Transverse colon (tissue), 4 donors: Measurements from ENCODE around the gene RTN4RL1. TPM values are rescaled to one million over a fixed set of nuclear protein-coding genes. Genes with fewer than 3 reads are reported as not detected.

Experiments
- DNase-seq: peaks from one replicate; pipeline ENCODE4 v3.0.0-alpha.2; 2019
- H3K27ac ChIP-seq, 4 donors: fragments of 200-600 bp; sonication (generic); 2 replicates each; pipeline ENCODE4 v1.5.1; 2016 to 2018; ENCODE audit warnings: inconsistent platforms in 4 of 4
- H3K27me3 ChIP-seq: fragments of 200-600 bp; sonication (generic); 2 replicates; pipeline ENCODE4 v1.5.1; 2017; ENCODE audit warnings: inconsistent platforms
- H3K36me3 ChIP-seq, 4 donors: fragments of 200-600 bp; sonication (generic); 2 replicates each; pipeline ENCODE4 v1.5.1; 2017 to 2019; ENCODE audit warnings: inconsistent platforms in 4 of 4
- H3K4me1 ChIP-seq, 4 donors: fragments of 200-600 bp; sonication (generic); 2 replicates each; pipeline ENCODE4 v1.5.1; 2017 to 2020; ENCODE audit warnings: inconsistent platforms in 4 of 4
- H3K4me3 ChIP-seq, 4 donors: fragments of 200-600 bp; sonication (generic); 1 replicate in 1 of 4; 2 replicates in 3 of 4; pipeline versions ENCODE4 v1.5.1 to v1.6.1; 2017 to 2019; ENCODE audit warnings: inconsistent platforms in 4 of 4
- H3K9me3 ChIP-seq, 2 donors: fragments of 200-600 bp; sonication (generic); 2 replicates each; pipeline ENCODE4 v1.5.1; 2017 to 2019; ENCODE audit warnings: inconsistent platforms in 2 of 2
- CTCF ChIP-seq, 5 experiments: fragments of 200-600 bp in 3 of 5; fragments of 450-650 bp in 2 of 5; sonication (generic) in 3 of 5; IDR thresholded peaks; 1 replicate in 2 of 5; 2 replicates in 3 of 5; pipeline ENCODE4 v1.5.1; 2016 to 2017; ENCODE audit warnings: antibody characterized with exemption in 5 of 5, inconsistent platforms in 3 of 5, mild to moderate bottlenecking in 2 of 5, moderate library complexity in 1 of 5
- EP300 ChIP-seq: sonication (generic); formaldehyde crosslinking; IDR thresholded peaks from one replicate; pipeline ENCODE4 v1.6.1; 2017; ENCODE audit warnings: antibody characterized with exemption, low read depth
- POLR2A ChIP-seq: fragments of 450-650 bp; IDR thresholded peaks from one replicate; pipeline ENCODE4 v1.6.1; 2016; ENCODE audit warnings: antibody characterized with exemption, mild to moderate bottlenecking, moderate library complexity
- POLR2AphosphoS5 ChIP-seq, 3 donors: sonication (generic); formaldehyde crosslinking; IDR thresholded peaks; one replicate each; pipeline ENCODE4 v1.6.1; 2016; ENCODE audit warnings: antibody characterized with exemption in 3 of 3
- WGBS, 2 donors: methylation state at CpG; one replicate each; pipeline ENCODE4 v1.1.5; 2018; ENCODE audit warnings: low coverage in 1 of 2; 5-methylcytosine and 5-hydroxymethylcytosine counted together
- in situ Hi-C, 4 donors: fragments of 200-750 bp; cut with MboI; loops; one replicate each; pipeline versions ENCODE4 v1.15.0 to v1.15.1; 2017; ENCODE audit warnings: low sequenced_read_pairs in 3 of 4, low pct_ligation_motif_present in 1 of 4, low pct_unique_long_range_greater_than_20kb in 1 of 4
- intact Hi-C: fragments of 100-400 bp; cut with DNase I; formaldehyde crosslinking; loops from one replicate; pipeline ENCODE4 v1.15.1; 2023; ENCODE audit warnings: low total_unique reads
- total RNA-seq, 4 donors: library from RNA; depleted of rRNA; stranded (reverse); fragments of >200 nt; gene quantifications; one replicate each; pipeline ENCODE4 v1.1.0, GENCODE V29; 2016

RTN4RL1 gene
- total RNA-seq, 4 donors from 2014 or later = 0.27 to 0.60 (median 0.48) TPM; not detected in 1

- DNase-seq = no peak
- 76% methylated on average over 21 of the region's 21 CpGs; no CpG with 5 or more reads in 1 of the 2 donors for WGBS, 2 donors
- Histone ChIP-seq H3K4me1 (peaks cover 21 to 89% (median 63%) of the 10 kb centered on the region in 4 donors), H3K27me3 (peaks cover 25% of the 10 kb centered on the region), H3K4me3 (no peak overlapping the region), H3K27ac (peak overlapping the region; percentile 85 to 92 (median 90)), H3K36me3 (peaks cover 0 to 10% (median 0%) of the 10 kb centered on the region in 4 donors), H3K9me3 (no peaks in the 10 kb centered on the region)
- in situ Hi-C loops = loop anchor here in 3 of 4 donors (5.0 to 25.0 kb wide), 3 partner anchors 101 to 186 kb away; no protein-coding TSS in a partner anchor
- TF ChIP-seq POLR2AphosphoS5 (IDR thresholded peaks at IDR 0.05) (no peak), EP300 (no peak)
- intact Hi-C loops = no loop called here
These were observed 35.7 kb upstream of the RTN4RL1 start for GRCh38 chr17:2060681-2061440.

GRCh38 chr17:2060385-2060658 is 35.2 kb upstream of the RTN4RL1 start:
- peak overlapping the region; percentile 85 to 92 (median 90) for H3K27ac ChIP-seq
- TF ChIP-seq POLR2AphosphoS5 (IDR thresholded peaks at IDR 0.05) = no peak
- no peak for TF ChIP-seq EP300
- no peak for TF ChIP-seq CTCF (IDR thresholded peaks at IDR 0.05)
- TF ChIP-seq POLR2A = no peak
- DNase-seq = no peak
- H3K9me3 ChIP-seq = no peaks in the 10 kb centered on the region
- in situ Hi-C loops = loop anchor here in 3 of 4 donors (5.0 to 25.0 kb wide), 3 partner anchors 102 to 187 kb away; no protein-coding TSS in a partner anchor
- H3K27me3 ChIP-seq = peaks cover 31% of the 10 kb centered on the region
- 73 to 82% methylated on average over 3 to 6 of the region's 6 CpGs for WGBS, 2 donors
- no peak overlapping the region for H3K4me3 ChIP-seq
- H3K36me3 ChIP-seq = peaks cover 0 to 10% (median 0%) of the 10 kb centered on the region in 4 donors
- intact Hi-C loops = no loop called here
- H3K4me1 ChIP-seq = peaks cover 21 to 88% (median 67%) of the 10 kb centered on the region in 4 donors

- intact Hi-C loops = loop anchor here (10.0 kb wide), 1 partner anchor 115 kb away; no protein-coding TSS in a partner anchor
- Histone ChIP-seq H3K36me3 (peaks cover 0 to 9% (median 0%) of the 10 kb centered on the region in 4 donors), H3K9me3 (no peaks in the 10 kb centered on the region), H3K4me1 (peaks cover 21 to 88% (median 68%) of the 10 kb centered on the region in 4 donors), H3K27me3 (peaks cover 36% of the 10 kb centered on the region), H3K27ac (peak overlapping the region; percentile 85 to 92 (median 90)), H3K4me3 (peak overlapping the region in 2 of 4 donors; percentile 49 to 65)
- in situ Hi-C loops = loop anchor here in 3 of 4 donors (5.0 to 25.0 kb wide), 3 partner anchors 103 to 188 kb away; no protein-coding TSS in a partner anchor
- no peak for TF ChIP-seq CTCF (IDR thresholded peaks at IDR 0.05)
- TF ChIP-seq EP300 = no peak
- no peak for TF ChIP-seq POLR2A
- TF ChIP-seq POLR2AphosphoS5 (IDR thresholded peaks at IDR 0.05) = no peak
- DNase-seq = no peak
- 66% methylated on average over 21 of the region's 21 CpGs; no CpG with 5 or more reads in 1 of the 2 donors for WGBS, 2 donors
These were observed 34.6 kb upstream of the RTN4RL1 start for GRCh38 chr17:2059547-2060384.

GRCh38 chr17:2058586-2059546 is 33.7 kb upstream of the RTN4RL1 start:
- Histone ChIP-seq H3K27ac (peak overlapping the region; percentile 85 to 92 (median 90)), H3K4me1 (peaks cover 14 to 88% (median 64%) of the 10 kb centered on the region in 4 donors), H3K36me3 (peaks cover 0 to under 1% (median 0%) of the 10 kb centered on the region in 4 donors), H3K27me3 (peaks cover 45% of the 10 kb centered on the region), H3K4me3 (peak overlapping the region in 2 of 4 donors; percentile 49 to 65), H3K9me3 (no peaks in the 10 kb centered on the region)
- 22% methylated on average over 66 of the region's 78 CpGs; no CpG with 5 or more reads in 1 of the 2 donors for WGBS, 2 donors
- intact Hi-C loops = loop anchor here (10.0 kb wide), 1 partner anchor 116 kb away; no protein-coding TSS in a partner anchor
- DNase-seq = peak; percentile 89
- in situ Hi-C loops = loop anchor here in 1 of 4 donors (25.0 kb wide), 1 partner anchor 103 kb away; no protein-coding TSS in a partner anchor
- TF ChIP-seq EP300 (no peak), CTCF (IDR thresholded peaks at IDR 0.05) (peak; percentile 68 to 86 (median 80)), POLR2AphosphoS5 (IDR thresholded peaks at IDR 0.05) (peak in 2 of 3 donors; percentile 21 to 36)
